ENCODE results near the gene APOBR.

APOBR gene

DNA sequence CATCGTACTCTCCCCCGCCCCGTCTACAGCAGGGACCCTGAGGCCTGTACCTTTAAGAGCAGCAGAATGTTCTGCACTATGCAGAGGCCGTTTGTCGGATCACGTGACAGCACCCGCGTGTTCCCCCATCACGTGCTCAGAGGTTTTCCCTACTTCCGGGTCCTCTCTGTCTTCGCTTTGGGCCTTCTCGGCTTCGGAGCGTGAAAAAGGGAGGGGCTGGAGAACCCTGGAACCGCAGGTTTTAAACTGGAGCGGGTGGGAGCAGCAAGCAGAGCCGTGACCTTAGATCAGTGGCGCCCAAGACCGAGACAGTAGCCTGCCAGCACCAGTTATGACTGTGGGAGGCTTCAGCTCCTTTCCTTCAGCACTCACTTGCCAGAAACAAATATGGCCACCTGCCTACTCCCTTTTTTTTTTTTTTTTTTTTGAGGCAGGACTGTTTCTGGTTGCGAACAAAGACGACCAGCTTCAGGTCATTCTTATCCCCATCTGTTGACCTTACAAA lies 2.4 kb upstream of the APOBR start, which contains the start of gene CLN3:
Gene CLN3 (minus strand): TSS at position 105 of the 505 bp plus-strand sequence. CDS start 315 bp downstream, outside the sequence.
- peak within 1 kb of the TSS; percentile 99 for H3K4me2 ChIP-seq (ENCODE audit: low read depth, low read length, poor library complexity, severe bottlenecking)
- H3K4me1 ChIP-seq (ENCODE audit: insufficient read depth, low read length, poor library complexity, severe bottlenecking), result peaks cover 36% of the 10 kb centered on the region
- H3K27me3 ChIP-seq (ENCODE audit: insufficient read depth, low read length, poor library complexity, severe bottlenecking), result no peaks in the 10 kb centered on the region
- TF ChIP-seq EZH2phosphoT487 (IDR thresholded peaks at IDR 0.05; ENCODE audit: borderline replicate concordance) (no peak), CTCF (conservative IDR thresholded peaks at IDR 0.05; ENCODE audit: low read length) (no peak)
- H3K9ac ChIP-seq (ENCODE audit: low read depth, low read length, poor library complexity, severe bottlenecking), result peak within 1 kb of the TSS; percentile 99
- H3F3A ChIP-seq (ENCODE audit: low read depth), result no peaks in the 10 kb centered on the region
- peak within 1 kb of the TSS; percentile 84 for H3K4me3 ChIP-seq (ENCODE audit: low read length, poor library complexity, severe bottlenecking)
- H3K36me3 ChIP-seq (ENCODE audit: insufficient read depth, low read length), result peaks cover 23% of the 10 kb centered on the region; the same call in 1 of the 2 replicates
- no peaks in the 10 kb centered on the region for H3K9me2 ChIP-seq (replicated peaks; ENCODE audit: low read depth, low read length)
- peak within 1 kb of the TSS; percentile 91 for H2AFZ ChIP-seq (ENCODE audit: low read length)
- peaks cover 53% of the 10 kb centered on the region for H3K79me2 ChIP-seq (ENCODE audit: insufficient read depth, low read length)
- H4K20me1 ChIP-seq (ENCODE audit: insufficient read depth, low read length, poor library complexity, severe bottlenecking), result peaks cover 6% of the 10 kb centered on the region
- H3K9me3 ChIP-seq (ENCODE audit: insufficient read depth, low read depth, low read length), result no peaks in the 10 kb centered on the region

DNA sequence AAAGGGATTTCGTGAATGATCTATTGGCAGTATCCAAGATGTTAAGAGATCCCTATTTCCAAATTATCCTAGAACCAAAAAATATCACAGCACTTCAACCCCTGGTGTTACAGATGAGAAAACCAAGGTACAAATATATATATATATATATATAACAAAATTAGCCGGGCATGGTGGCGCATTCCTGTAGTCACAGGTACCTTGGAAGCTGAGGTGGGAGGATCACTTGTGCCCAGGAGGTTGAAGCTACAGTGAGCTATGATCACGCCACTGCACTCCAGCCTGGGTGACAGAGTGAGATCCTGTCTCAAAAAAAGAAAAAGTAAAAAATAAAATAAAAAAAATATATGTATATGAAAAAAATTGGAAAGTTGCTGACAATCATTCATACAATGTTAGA lies 1.9 kb upstream of the APOBR start:
- TF ChIP-seq CTCF (conservative IDR thresholded peaks at IDR 0.05; ENCODE audit: low read length), result no peak
- TF ChIP-seq EZH2phosphoT487 (IDR thresholded peaks at IDR 0.05; ENCODE audit: borderline replicate concordance), result no peak
- Histone ChIP-seq H3K9me3 (ENCODE audit: insufficient read depth, low read depth, low read length) (no peaks in the 10 kb centered on the region), H3K79me2 (ENCODE audit: insufficient read depth, low read length) (peaks cover 58% of the 10 kb centered on the region), H3K36me3 (ENCODE audit: insufficient read depth, low read length) (peaks cover 18% of the 10 kb centered on the region; the same call in 1 of the 2 replicates), H4K20me1 (ENCODE audit: insufficient read depth, low read length, poor library complexity, severe bottlenecking) (peaks cover 6% of the 10 kb centered on the region), H3K4me3 (ENCODE audit: low read length, poor library complexity, severe bottlenecking) (peak overlapping the region; percentile 84), H3K9ac (ENCODE audit: low read depth, low read length, poor library complexity, severe bottlenecking) (peak overlapping the region; percentile 99), H3K9me2 (replicated peaks; ENCODE audit: low read depth, low read length) (no peaks in the 10 kb centered on the region), H3F3A (ENCODE audit: low read depth) (no peaks in the 10 kb centered on the region), H3K4me1 (ENCODE audit: insufficient read depth, low read length, poor library complexity, severe bottlenecking) (peaks cover 41% of the 10 kb centered on the region), H3K27me3 (ENCODE audit: insufficient read depth, low read length, poor library complexity, severe bottlenecking) (no peaks in the 10 kb centered on the region), H2AFZ (ENCODE audit: low read length) (peak overlapping the region; percentile 91), H3K4me2 (ENCODE audit: low read depth, low read length, poor library complexity, severe bottlenecking) (peak overlapping the region; percentile 99)

DNA sequence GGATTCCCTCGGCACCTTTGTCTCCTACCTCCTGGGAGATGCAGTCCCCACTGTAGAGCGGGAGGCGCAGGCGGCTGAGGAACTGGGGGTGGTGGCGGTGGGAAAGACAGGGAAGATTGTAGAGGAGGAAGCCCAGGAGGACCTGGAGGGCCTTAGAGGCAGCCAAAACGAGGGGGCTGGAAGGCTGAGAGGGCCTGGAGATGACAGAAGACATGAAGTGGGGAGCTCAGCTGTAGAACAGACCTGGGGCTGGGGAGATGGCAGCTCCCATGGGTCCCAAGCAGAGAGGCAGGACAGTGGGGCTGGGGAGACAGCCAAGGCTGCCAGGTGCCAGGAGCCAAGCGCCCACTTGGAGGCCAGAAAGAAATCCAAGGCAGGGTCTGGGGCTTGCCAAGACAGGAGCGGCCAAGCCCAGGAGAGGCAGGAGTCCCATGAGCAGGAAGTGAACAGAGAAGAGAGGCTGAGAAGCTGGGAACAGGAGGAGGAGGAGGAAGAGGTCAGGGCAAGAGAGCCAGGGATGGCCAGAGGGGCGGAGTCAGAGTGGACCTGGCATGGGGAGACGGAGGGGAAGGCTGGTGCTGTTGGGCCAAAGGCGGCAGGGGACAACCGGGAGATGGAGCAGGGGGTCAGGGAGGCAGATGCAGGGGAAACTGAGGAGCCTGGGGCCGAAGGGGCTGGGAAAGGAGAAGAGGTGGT lies 803 bp downstream of the APOBR start:
- Histone ChIP-seq H3K4me2 (ENCODE audit: low read depth, low read length, poor library complexity, severe bottlenecking) (peak overlapping the region; percentile 99), H3K4me3 (ENCODE audit: low read length, poor library complexity, severe bottlenecking) (peak overlapping the region; percentile 84), H3K79me2 (ENCODE audit: insufficient read depth, low read length) (peaks cover 64% of the 10 kb centered on the region), H3K4me1 (ENCODE audit: insufficient read depth, low read length, poor library complexity, severe bottlenecking) (peaks cover 42% of the 10 kb centered on the region), H4K20me1 (ENCODE audit: insufficient read depth, low read length, poor library complexity, severe bottlenecking) (peaks cover 6% of the 10 kb centered on the region), H3F3A (ENCODE audit: low read depth) (no peaks in the 10 kb centered on the region), H3K36me3 (ENCODE audit: insufficient read depth, low read length) (no peaks in the 10 kb centered on the region), H3K9me3 (ENCODE audit: insufficient read depth, low read depth, low read length) (no peaks in the 10 kb centered on the region), H3K27me3 (ENCODE audit: insufficient read depth, low read length, poor library complexity, severe bottlenecking) (no peaks in the 10 kb centered on the region), H2AFZ (ENCODE audit: low read length) (no peak overlapping the region), H3K9me2 (replicated peaks; ENCODE audit: low read depth, low read length) (no peaks in the 10 kb centered on the region), H3K9ac (ENCODE audit: low read depth, low read length, poor library complexity, severe bottlenecking) (peak overlapping the region; percentile 99)
- no peak for TF ChIP-seq CTCF (conservative IDR thresholded peaks at IDR 0.05; ENCODE audit: low read length)
- TF ChIP-seq EZH2phosphoT487 (IDR thresholded peaks at IDR 0.05; ENCODE audit: borderline replicate concordance), result no peak

All from Loucy (cell line).